Ecto neural progenitor cell (in vitro differentiated cells): ENCODE results near the gene SPINT3.
"Not testable (repeated sequence)": the region's sequence is repeated elsewhere in the genome, so short reads cannot be mapped to it uniquely, and the experiment has no call there.

ENCODE experiments used
- DNase-seq: peaks from one replicate; pipeline ENCODE4 v3.0.0-alpha.2; 2018; ENCODE audit warnings: low spot score

SPINT3 gene

GRCh38 chr20:45502561-45502960 lies 12.9 kb downstream of the SPINT3 start:
- DNase-seq: no peak

- no peak for DNase-seq
These were observed 13.8 kb downstream of the SPINT3 start for GRCh38 chr20:45501600-45501999.

- no peak for DNase-seq
These were observed 15.4 kb downstream of the SPINT3 start for GRCh38 chr20:45500022-45500421.

- DNase-seq: no peak
These were observed 17.4 kb downstream of the SPINT3 start for GRCh38 chr20:45497971-45498494.

- no peak for DNase-seq
These were observed 19.3 kb downstream of the SPINT3 start for GRCh38 chr20:45496166-45496565.

GRCh38 chr20:45495501-45495941 lies 19.9 kb downstream of the SPINT3 start:
- no peak for DNase-seq

- no peak for DNase-seq
These were observed 26.3 kb downstream of the SPINT3 start for GRCh38 chr20:45489083-45489531.

GRCh38 chr20:45487231-45487635 lies 28.2 kb downstream of the SPINT3 start:
- DNase-seq: peak; percentile 58

- no peak for DNase-seq
These were observed 30.0 kb downstream of the SPINT3 start for GRCh38 chr20:45485388-45485787.

GRCh38 chr20:45484676-45485075 lies 30.7 kb downstream of the SPINT3 start:
- no peak for DNase-seq

GRCh38 chr20:45479822-45480221 lies 35.6 kb downstream of the SPINT3 start:
- no peak for DNase-seq

GRCh38 chr20:45477530-45478148 lies 37.8 kb downstream of the SPINT3 start:
- not testable (repeated sequence) for DNase-seq

- DNase-seq: not testable (repeated sequence)
These were observed 43.1 kb downstream of the SPINT3 start for GRCh38 chr20:45472286-45472685.

GRCh38 chr20:45470937-45471336 lies 44.5 kb downstream of the SPINT3 start:
- DNase-seq: no peak

GRCh38 chr20:45470262-45470931 lies 45.0 kb downstream of the SPINT3 start:
- DNase-seq: peak; percentile 81

GRCh38 chr20:45469336-45470261 lies 45.8 kb downstream of the SPINT3 start, which contains the start of gene WFDC2:
WFDC2 (plus strand) TSS chr20:45469753; CDS start chr20:45469782, 29 bp downstream.
- peak; percentile 74 for DNase-seq

GRCh38 chr20:45467861-45468260 lies 47.6 kb downstream of the SPINT3 start:
- DNase-seq: no peak

- DNase-seq: no peak
These were observed 48.2 kb downstream of the SPINT3 start for GRCh38 chr20:45467172-45467571.

GRCh38 chr20:45465491-45466266 lies 49.7 kb downstream of the SPINT3 start:
- no peak for DNase-seq

- DNase-seq: no peak
These were observed 51.7 kb downstream of the SPINT3 start for GRCh38 chr20:45463709-45464108.
